ENCODE measurements around the gene PGAM2.

- TF ChIP-seq CTCF (IDR thresholded peaks at IDR 0.05) (no peak), EP300 (IDR thresholded peaks at IDR 0.05) (no peak), POLR2A (IDR thresholded peaks at IDR 0.05) (no peak)
Measured at GRCh38 chr7:44068054-44068453, 2.7 kb upstream of the PGAM2 start.

Data from suprapubic skin (tissue), 3 donors.